ENCODE data around the gene CRLF1. TPM values are rescaled to one million over a fixed set of nuclear protein-coding genes. Genes with fewer than 3 reads are reported as not detected.

Gene CRLF1, protein sequence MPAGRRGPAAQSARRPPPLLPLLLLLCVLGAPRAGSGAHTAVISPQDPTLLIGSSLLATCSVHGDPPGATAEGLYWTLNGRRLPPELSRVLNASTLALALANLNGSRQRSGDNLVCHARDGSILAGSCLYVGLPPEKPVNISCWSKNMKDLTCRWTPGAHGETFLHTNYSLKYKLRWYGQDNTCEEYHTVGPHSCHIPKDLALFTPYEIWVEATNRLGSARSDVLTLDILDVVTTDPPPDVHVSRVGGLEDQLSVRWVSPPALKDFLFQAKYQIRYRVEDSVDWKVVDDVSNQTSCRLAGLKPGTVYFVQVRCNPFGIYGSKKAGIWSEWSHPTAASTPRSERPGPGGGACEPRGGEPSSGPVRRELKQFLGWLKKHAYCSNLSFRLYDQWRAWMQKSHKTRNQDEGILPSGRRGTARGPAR
- total RNA-seq (2022; extraction: Qiagen RNA extraction; ENCODE audit: low read depth), result 2.5 to 5.2 TPM (median 3.6 TPM) in 5 replicates

DNA sequence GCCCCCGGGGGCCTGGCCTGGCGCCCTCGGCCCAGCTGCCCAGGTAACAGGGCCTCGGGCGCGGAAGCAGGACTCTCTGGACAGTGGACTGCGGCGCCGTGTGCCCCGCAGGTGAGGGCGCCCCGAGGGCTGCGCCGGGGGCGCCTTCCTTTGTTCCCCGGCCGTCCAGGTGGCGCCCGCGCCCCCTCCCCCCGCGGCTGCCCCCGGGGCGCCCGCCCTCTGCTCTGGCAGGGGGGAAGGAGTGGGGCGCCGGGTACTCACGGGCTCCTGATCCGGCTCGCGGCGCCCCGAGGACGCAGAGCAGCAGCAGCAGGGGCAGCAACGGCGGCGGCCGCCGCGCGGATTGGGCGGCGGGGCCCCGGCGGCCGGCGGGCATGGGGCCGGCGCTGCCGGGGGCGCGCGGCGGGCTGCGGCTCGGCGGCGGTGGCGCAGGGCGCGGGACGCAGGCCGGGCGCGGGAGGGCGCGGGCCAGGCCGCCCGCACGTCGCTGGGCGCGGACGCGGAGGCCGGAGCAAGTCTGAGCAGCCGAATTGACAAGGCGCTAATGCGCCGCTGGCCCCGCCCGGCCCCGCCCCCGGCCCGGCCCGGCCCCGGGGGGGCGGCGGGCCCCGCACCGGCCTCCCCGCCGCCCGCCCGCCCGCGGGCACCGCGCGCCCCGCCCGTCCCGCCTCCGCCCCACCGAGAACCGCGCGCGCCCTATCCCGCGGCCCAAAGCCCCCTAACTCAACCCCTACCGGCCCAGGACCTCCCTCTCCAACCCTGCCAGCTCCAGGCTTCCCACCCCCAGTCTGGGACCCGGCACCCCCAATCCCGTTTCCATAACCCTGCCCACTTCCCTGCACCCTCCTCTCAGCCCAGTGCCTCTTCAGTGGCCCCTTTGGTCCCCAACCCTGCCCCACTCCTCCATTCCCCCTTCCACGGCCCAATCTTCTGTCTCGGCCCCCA lies at the start of gene CRLF1:
CRLF1 (minus strand) TSS at position 519 of the 945 bp plus-strand sequence; CDS start at position 376, 143 bp downstream.

GRCh38 chr19:18636969-18637629 lies 30.5 kb upstream of the CRLF1 start, which contains the start of gene KLHL26:
TSS of gene KLHL26 (plus strand) at chr19:18637028. CDS start at chr19:18637055, 27 bp downstream.

DNA sequence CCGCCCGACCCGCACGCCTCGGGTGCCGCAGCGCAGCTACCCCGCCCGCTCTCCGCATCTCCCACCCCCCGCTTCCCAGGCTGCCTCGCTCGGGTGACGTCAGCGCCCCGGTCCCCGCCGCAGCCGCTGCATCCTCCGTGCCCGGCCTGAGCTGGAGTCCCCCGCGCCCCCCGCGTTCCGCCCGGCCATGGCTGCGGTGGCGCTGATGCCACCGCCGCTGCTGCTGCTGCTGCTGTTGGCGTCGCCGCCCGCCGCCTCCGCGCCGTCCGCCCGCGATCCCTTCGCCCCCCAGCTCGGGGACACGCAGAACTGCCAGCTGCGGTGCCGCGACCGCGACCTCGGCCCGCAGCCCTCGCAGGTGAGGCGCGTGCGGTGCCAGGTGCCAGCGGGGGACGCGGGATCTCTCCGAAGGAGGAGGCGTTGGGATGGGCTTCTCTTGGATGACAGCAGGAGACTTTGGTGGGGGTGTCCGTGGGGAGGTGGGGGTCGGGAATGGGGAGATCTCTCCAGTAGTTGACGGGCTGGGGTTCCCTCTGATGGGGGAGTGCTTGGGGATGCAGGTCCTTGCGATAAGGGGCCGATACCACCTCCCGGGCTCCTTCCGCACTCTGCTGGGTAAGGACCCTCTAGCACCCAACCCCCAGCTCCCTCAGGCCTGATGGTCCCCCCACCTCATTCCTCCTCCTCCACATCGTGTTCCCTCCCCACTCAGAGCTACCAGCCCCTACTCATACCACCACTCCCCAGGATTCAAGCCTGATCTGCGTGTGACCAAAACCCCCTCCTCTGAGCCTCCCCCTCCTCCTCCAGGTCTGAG lies 6.4 kb upstream of the CRLF1 start, which contains the start of gene TMEM59L:
TMEM59L (plus strand) TSS at position 99 of the 817 bp plus-strand sequence; CDS start at position 188, 89 bp downstream.

GRCh38 chr19:18588611-18589379 lies 17.8 kb downstream of the CRLF1 start, which contains the start of gene REX1BD:
TSS of gene REX1BD (plus strand) at chr19:18588798. CDS start at chr19:18588802, 4 bp downstream.

GRCh38 chr19:18571564-18572344 lies 34.8 kb downstream of the CRLF1 start, which contains the start of gene UBA52:
TSS of gene UBA52 (plus strand) at chr19:18571857. CDS start at chr19:18573301, 1,444 bp downstream.

DNA sequence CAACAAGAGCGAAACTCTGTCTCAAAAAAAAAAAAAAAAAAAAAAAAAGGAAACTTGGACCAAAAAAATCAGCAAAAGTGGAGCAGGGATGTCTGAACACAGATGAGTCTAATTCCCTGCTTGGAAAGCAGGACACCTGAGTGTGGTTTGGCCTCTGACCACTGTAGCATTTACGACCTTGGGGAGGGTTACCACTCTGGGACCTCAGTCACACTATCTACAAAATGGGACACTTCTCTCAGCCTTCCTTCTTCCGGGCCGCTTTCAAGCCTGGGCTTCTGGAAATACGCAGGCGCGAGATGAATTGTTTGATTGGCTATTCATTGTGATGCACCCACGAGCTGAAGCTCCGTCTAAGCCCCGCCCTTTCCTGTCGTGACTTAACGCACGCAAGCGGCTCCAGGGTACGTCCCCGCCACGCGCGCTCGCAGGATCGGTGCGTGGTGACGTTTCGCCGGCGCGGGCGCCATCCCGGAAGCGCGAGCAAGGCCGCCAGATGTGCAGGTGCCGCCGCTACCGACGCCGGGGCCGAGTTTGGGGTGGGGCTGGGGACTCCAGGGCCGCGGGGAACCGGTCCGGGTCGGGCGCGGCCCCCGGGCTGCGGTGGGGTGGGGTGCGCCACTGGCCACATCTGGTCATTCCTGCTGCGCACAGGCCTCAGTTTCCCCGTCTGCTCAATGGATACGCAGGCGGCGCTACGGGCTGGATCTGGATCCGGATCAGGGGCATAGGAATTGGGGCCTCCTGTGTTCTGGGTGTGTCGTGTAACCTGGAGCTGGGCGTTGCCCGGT lies 49.0 kb downstream of the CRLF1 start, which contains the start of gene KXD1:
KXD1 (plus strand) TSS at position 460 of the 791 bp plus-strand sequence. CDS start 4,187 bp downstream, outside the sequence.

Other genes with a start within 250 kb of the CRLF1 start
- gene GDF15, start 220.6 kb downstream of the CRLF1 start, total RNA-seq (2022; extraction: Qiagen RNA extraction; ENCODE audit: low read depth), result 20.9 to 43.1 TPM (median 31.3 TPM) in 5 replicates
- not detected in 5 replicates for gene LRRC25, start 209.2 kb downstream of the CRLF1 start, total RNA-seq (2022; extraction: Qiagen RNA extraction; ENCODE audit: low read depth)
- 30.1 to 52.2 TPM (median 50.3 TPM) in 5 replicates for gene SSBP4, start 187.4 kb downstream of the CRLF1 start, total RNA-seq (2022; extraction: Qiagen RNA extraction; ENCODE audit: low read depth)
- gene ISYNA1, start 168.7 kb downstream of the CRLF1 start, total RNA-seq (2022; extraction: Qiagen RNA extraction; ENCODE audit: low read depth), result 30.3 to 46.1 TPM (median 41.6 TPM) in 5 replicates
- gene ELL, start 84.7 kb downstream of the CRLF1 start, total RNA-seq (2022; extraction: Qiagen RNA extraction; ENCODE audit: low read depth), result 4.1 to 5.6 TPM (median 5.1 TPM) in 5 replicates
- gene FKBP8, start 63.2 kb downstream of the CRLF1 start, total RNA-seq (2022; extraction: Qiagen RNA extraction; ENCODE audit: low read depth), result 120 to 150 TPM (median 146 TPM) in 5 replicates
- gene KXD1, start 48.9 kb downstream of the CRLF1 start, total RNA-seq (2022; extraction: Qiagen RNA extraction; ENCODE audit: low read depth), result 79.5 to 112 TPM (median 101 TPM) in 5 replicates
- gene UBA52, start 34.9 kb downstream of the CRLF1 start, total RNA-seq (2022; extraction: Qiagen RNA extraction; ENCODE audit: low read depth), result 1,104 to 1,219 TPM (median 1,137 TPM) in 5 replicates
- 46.5 to 56.7 TPM (median 56.3 TPM) in 5 replicates for gene REX1BD, start 18.0 kb downstream of the CRLF1 start, total RNA-seq (2022; extraction: Qiagen RNA extraction; ENCODE audit: low read depth)
- gene TMEM59L, start 6.1 kb upstream of the CRLF1 start, total RNA-seq (2022; extraction: Qiagen RNA extraction; ENCODE audit: low read depth), result 3.8 to 6.1 TPM (median 5.8 TPM) in 5 replicates
- gene KLHL26, start 30.2 kb upstream of the CRLF1 start, total RNA-seq (2022; extraction: Qiagen RNA extraction; ENCODE audit: low read depth), result 2.3 to 3.4 TPM (median 3.4 TPM) in 5 replicates
- 2.5 to 4.1 TPM (median 3.6 TPM) in 5 replicates for gene CRTC1, start 76.9 kb upstream of the CRLF1 start, total RNA-seq (2022; extraction: Qiagen RNA extraction; ENCODE audit: low read depth)
- gene COMP, start 184.5 kb upstream of the CRLF1 start, total RNA-seq (2022; extraction: Qiagen RNA extraction; ENCODE audit: low read depth), result 0.06 to 0.16 TPM (median 0.08 TPM) in 5 replicates
- gene UPF1, start 225.2 kb upstream of the CRLF1 start, total RNA-seq (2022; extraction: Qiagen RNA extraction; ENCODE audit: low read depth), result 31.8 to 42.1 TPM (median 39.6 TPM) in 5 replicates

Data from A549 treated with GW870086 at 1 μM for 4 hours (cell line).